Immature natural killer cell (primary cell): ENCODE results near the gene TAF11. TPM values are rescaled to one million over a fixed set of nuclear protein-coding genes. Genes with fewer than 3 reads are reported as not detected.
"Not testable (repeated sequence)": the region's sequence is repeated elsewhere in the genome, so short reads cannot be mapped to it uniquely, and the experiment has no call there.

Experiments used
- DNase-seq, 3 donors: peaks; one replicate each; pipeline ENCODE4 v3.0.0; 2022; ENCODE audit warnings: mixed read lengths in 1 of 3
- H3K27ac Mint-ChIP-seq, 6 donors: one replicate each; pipeline ENCODE4 v1.8.0; 2020; ENCODE audit warnings: mixed read lengths in 6 of 6, mild to moderate bottlenecking in 5 of 6, inconsistent platforms in 4 of 6, moderate library complexity in 3 of 6
- H3K27me3 Mint-ChIP-seq, 3 donors: one replicate each; pipeline ENCODE4 v1.8.0; 2020 to 2021; ENCODE audit warnings: low read depth in 3 of 3, mild to moderate bottlenecking in 3 of 3, mixed read lengths in 3 of 3, moderate library complexity in 3 of 3, inconsistent platforms in 1 of 3
- H3K36me3 Mint-ChIP-seq, 3 donors: one replicate each; pipeline ENCODE4 v1.8.0; 2020; ENCODE audit warnings: mixed read lengths in 3 of 3, inconsistent platforms in 2 of 3, mild to moderate bottlenecking in 2 of 3
- H3K4me1 Mint-ChIP-seq, 2 donors: one replicate each; pipeline ENCODE4 v1.8.0; 2020; ENCODE audit warnings: inconsistent platforms in 2 of 2, mild to moderate bottlenecking in 2 of 2, mixed read lengths in 2 of 2, moderate library complexity in 1 of 2
- H3K4me3 Mint-ChIP-seq, 5 donors: one replicate each; pipeline ENCODE4 v1.8.0; 2020; ENCODE audit warnings: mild to moderate bottlenecking in 5 of 5, mixed read lengths in 5 of 5, inconsistent platforms in 3 of 5, moderate library complexity in 3 of 5
- H3K9me3 Mint-ChIP-seq, 6 donors: one replicate each; pipeline ENCODE4 v1.8.0; 2020; ENCODE audit warnings: mild to moderate bottlenecking in 6 of 6, mixed read lengths in 6 of 6, inconsistent platforms in 4 of 6, moderate library complexity in 3 of 6
- polyA plus RNA-seq, 3 donors: library from polyadenylated mRNA; unstranded; fragments of 300-500 nt; fragmentation: Illumina TruSeq; gene quantifications; one replicate each; pipeline ENCODE4 v1.2.3, GENCODE V29; 2021

The TAF11 gene
- polyA plus RNA-seq, 3 donors from 2014 or later = 15.8 to 20.5 (median 20.4) TPM

DNA sequence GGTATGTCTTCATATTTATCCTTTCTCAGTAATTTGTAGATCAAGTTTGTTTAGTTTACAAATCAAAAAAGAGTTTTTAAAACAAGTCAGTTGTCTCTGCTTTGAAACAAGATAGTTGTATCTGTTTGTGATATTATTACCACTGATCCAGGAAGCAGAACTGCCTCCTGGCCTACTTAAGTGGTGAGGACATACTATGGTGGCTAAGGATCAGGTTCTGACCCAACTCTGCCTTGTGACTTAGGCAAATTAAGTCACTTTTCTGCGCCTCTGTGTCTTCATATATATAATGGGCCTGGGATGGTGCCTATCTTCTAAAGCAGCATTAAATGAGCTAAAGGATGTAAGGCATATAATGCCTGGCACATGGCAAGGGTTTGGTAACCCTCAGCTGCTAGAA, 9.9 kb upstream of the TAF11 start:
- Mint-ChIP-seq H3K27ac (no peak overlapping the region), H3K9me3 (no peaks in the 10 kb centered on the region), H3K27me3 (no peaks in the 10 kb centered on the region), H3K4me3 (no peak overlapping the region), H3K36me3 (no peaks in the 10 kb centered on the region), H3K4me1 (no peaks in the 10 kb centered on the region)
- DNase-seq = no peak

DNA sequence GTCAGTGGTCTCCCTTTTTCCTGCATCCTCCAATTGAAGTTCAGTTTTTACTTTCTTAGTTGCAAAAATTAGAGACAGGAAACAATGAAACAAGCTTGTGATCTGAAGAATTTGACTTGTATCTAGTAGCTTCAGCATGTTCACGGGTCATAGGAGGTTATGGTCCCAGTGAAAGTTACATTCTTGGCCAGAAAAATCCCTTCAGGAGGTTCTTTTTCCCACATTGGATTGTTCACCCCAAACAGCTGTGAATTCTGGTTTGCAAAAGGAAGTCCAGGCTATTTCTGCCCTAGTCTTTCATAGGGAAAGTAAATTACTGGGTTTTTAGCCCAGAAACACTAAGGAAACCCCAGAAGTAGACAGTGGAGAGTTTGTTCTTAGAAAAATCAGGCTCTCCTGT, 9.3 kb upstream of the TAF11 start:
- H3K9me3 Mint-ChIP-seq = no peaks in the 10 kb centered on the region
- no peaks in the 10 kb centered on the region for H3K27me3 Mint-ChIP-seq
- H3K27ac Mint-ChIP-seq = no peak overlapping the region
- DNase-seq = no peak
- H3K4me1 Mint-ChIP-seq = no peaks in the 10 kb centered on the region
- H3K4me3 Mint-ChIP-seq = no peak overlapping the region
- H3K36me3 Mint-ChIP-seq = no peaks in the 10 kb centered on the region

DNA sequence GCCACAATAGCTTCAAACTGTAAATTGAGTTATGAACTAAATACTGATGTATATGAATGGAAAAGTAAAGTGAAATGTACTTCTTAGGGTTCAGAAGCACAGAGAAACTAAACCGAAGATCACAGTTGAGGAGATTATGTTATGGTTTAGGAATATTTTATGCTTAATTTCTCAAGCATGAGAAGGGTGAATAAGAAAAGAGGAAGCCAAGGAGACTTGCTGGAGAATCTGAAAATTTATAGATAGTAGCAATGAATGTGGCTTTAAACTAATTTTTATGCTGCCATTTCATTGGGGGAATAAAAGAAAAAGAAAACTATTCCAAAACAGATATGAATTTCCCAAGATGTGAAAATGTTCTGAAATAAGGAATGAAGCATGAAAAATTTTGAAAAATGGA, 6.9 kb upstream of the TAF11 start:
- H3K27me3 Mint-ChIP-seq = peaks cover 0 to 2% (median 0%) of the 10 kb centered on the region in 3 donors
- H3K27ac Mint-ChIP-seq = no peak overlapping the region
- DNase-seq = no peak
- no peaks in the 10 kb centered on the region for H3K36me3 Mint-ChIP-seq
- H3K4me1 Mint-ChIP-seq = peaks cover 15 to 17% of the 10 kb centered on the region in 2 donors
- no peak overlapping the region for H3K4me3 Mint-ChIP-seq
- no peaks in the 10 kb centered on the region for H3K9me3 Mint-ChIP-seq

DNA sequence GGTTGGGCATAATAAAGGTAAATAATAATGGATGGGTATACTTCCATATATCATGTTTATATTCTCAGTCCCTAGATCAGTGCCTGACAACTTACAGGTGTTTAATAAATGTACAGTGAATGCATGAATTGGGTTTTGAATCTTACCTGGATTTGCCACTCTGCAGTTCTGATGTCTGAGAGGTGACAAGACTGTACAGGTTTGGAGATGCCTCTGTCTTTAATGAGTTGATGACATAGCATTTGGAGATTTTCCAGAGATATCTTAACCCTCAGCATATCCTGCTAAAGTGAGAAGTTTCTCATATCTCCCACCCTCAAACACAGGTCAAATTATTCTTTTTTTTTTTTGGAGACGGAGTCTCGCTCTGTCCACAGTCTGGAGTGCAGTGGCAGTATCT, 3.5 kb upstream of the TAF11 start:
- no peaks in the 10 kb centered on the region for H3K9me3 Mint-ChIP-seq
- peak overlapping the region; percentile 11 to 100 (median 44) for H3K4me3 Mint-ChIP-seq
- peaks cover 0 to 3% (median 0%) of the 10 kb centered on the region in 3 donors for H3K36me3 Mint-ChIP-seq
- peaks cover 11 to 22% (median 16%) of the 10 kb centered on the region in 3 donors for H3K27me3 Mint-ChIP-seq
- peaks cover 41 to 44% of the 10 kb centered on the region in 2 donors for H3K4me1 Mint-ChIP-seq
- H3K27ac Mint-ChIP-seq = peak overlapping the region in 3 of 6 donors; percentile 24 to 100 (median 53)
- no peak for DNase-seq

DNA sequence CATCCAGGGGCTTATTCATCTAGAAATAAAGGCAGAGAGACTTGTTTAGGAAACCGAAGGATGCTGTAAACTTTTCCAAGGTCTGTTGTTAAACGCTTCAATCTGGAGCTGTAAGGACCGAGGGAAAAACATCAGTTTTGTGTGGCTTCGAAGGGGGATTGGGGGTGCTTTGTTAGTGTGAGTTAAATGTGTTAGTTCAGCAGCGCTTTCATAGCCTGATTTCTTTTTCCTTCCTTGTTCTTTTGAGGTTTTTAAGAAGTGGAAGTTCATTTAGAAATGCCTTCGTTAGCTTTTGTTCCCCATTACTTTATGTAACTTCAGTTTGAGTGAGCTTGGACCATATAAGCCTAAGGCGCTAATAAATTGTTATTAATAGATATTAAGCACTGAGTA, 2.7 kb upstream of the TAF11 start:
- DNase-seq = no peak
- Mint-ChIP-seq H3K4me3 (peak overlapping the region; percentile 90 to 100 (median 99)), H3K27me3 (peaks cover 11 to 22% (median 16%) of the 10 kb centered on the region in 3 donors), H3K9me3 (no peaks in the 10 kb centered on the region), H3K27ac (peak overlapping the region in 5 of 6 donors; percentile 63 to 100 (median 87)), H3K4me1 (peaks cover 44 to 45% of the 10 kb centered on the region in 2 donors), H3K36me3 (peaks cover 0 to 3% (median 0%) of the 10 kb centered on the region in 3 donors)

DNA sequence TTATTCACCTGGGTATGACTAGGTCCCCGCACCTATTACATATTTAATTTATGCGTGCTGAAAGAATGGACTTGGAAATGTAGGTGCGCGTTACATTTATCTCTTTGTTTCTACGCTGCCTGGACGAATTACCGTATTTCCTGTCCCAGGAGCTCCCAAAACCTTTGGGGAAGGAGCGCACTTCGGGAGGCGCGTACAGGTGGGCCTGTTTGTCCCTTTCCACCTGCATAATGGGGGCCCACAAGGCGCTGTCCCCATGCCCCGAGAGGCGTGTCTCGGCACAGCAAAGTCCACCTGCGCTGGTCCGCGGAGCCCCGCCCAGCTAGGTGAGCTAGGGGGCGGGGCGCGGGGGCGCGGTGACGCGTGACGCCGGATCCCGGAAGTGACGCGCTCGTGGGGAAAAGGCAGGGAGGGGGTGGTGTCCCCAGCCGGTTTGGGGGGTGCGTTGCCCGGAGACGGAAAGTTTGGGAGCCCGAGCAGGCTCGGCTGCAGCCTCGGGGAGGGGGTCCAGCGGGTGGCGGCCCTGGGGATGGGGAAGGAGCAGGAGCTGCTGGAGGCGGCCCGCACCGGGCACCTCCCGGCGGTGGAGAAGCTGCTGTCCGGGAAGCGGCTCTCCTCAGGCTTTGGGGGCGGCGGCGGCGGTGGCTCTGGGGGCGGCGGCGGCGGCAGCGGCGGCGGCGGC, 1.2 kb upstream of the TAF11 start, which contains the start of gene ANKS1A:
Gene ANKS1A, plus strand, starts transcription at position 382 of the 682 bp plus-strand sequence. Its CDS starts 148 bp downstream, at position 530.
- peaks cover 0 to 8% (median 0%) of the 10 kb centered on the region in 3 donors for H3K36me3 Mint-ChIP-seq
- H3K9me3 Mint-ChIP-seq = no peaks in the 10 kb centered on the region
- DNase-seq = peak; percentile 90
- H3K4me1 Mint-ChIP-seq = peaks cover 52 to 57% of the 10 kb centered on the region in 2 donors
- H3K4me3 Mint-ChIP-seq = peak within 1 kb of the TSS; percentile 91 to 100 (median 99)
- H3K27me3 Mint-ChIP-seq = peaks cover 11 to 22% (median 16%) of the 10 kb centered on the region in 3 donors
- H3K27ac Mint-ChIP-seq = peak within 1 kb of the TSS; percentile 94 to 100 (median 98)

DNA sequence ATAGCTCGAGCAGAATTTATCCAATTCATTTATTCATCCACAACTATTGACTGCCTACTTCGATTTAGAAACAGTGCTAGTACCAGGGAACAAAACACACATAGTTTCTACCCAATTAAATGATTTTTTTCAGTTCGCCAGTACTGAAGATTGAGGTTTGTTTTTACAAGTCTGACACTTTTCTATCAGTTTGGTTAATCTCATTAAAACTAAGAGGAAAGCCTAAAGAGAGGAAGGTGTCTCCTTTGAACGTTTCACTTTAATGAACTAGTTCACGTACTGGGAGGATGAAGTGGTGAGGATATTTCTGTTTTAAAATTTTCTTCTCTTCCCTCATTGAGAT, 643 bp upstream of the TAF11 start:
- DNase-seq = peak; percentile 35 to 38 (median 36)
- no peaks in the 10 kb centered on the region for H3K9me3 Mint-ChIP-seq
- H3K36me3 Mint-ChIP-seq = peaks cover 0 to 14% (median 0%) of the 10 kb centered on the region in 3 donors
- H3K27ac Mint-ChIP-seq = peak overlapping the region; percentile 94 to 100 (median 98)
- H3K4me3 Mint-ChIP-seq = peak overlapping the region; percentile 91 to 100 (median 99)
- peaks cover 52 to 62% of the 10 kb centered on the region in 2 donors for H3K4me1 Mint-ChIP-seq
- H3K27me3 Mint-ChIP-seq = peaks cover 11 to 22% (median 16%) of the 10 kb centered on the region in 3 donors

DNA sequence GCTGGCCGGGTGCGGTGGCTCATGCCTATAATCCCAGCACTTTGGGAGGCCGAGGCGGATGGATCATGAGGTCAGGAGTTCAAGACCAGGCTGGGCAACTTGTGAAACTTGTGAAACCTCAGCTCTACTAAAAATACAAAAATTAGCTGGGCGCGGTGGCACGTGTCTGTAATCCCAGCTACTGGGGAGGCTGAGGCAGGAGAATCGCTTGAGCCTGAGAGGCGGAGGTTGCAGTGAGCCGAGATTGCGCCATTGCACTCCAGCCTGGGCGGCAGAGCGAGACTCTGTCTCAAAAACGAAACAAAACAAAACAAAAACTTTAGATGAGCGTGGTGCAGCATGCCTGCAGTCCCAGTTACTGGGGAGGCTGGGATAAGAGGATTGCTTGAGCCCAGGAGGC, 2.0 kb downstream of the TAF11 start:
- Mint-ChIP-seq H3K27ac (peak overlapping the region in 4 of 6 donors; percentile 16 to 74 (median 65)), H3K4me3 (peak overlapping the region; percentile 0 to 99 (median 18)), H3K27me3 (peaks cover 11 to 24% (median 16%) of the 10 kb centered on the region in 3 donors), H3K36me3 (peaks cover 0 to 26% (median 0%) of the 10 kb centered on the region in 3 donors), H3K4me1 (peaks cover 47 to 66% of the 10 kb centered on the region in 2 donors)
- DNase-seq, H3K9me3 Mint-ChIP-seq: not testable (repeated sequence)

DNA sequence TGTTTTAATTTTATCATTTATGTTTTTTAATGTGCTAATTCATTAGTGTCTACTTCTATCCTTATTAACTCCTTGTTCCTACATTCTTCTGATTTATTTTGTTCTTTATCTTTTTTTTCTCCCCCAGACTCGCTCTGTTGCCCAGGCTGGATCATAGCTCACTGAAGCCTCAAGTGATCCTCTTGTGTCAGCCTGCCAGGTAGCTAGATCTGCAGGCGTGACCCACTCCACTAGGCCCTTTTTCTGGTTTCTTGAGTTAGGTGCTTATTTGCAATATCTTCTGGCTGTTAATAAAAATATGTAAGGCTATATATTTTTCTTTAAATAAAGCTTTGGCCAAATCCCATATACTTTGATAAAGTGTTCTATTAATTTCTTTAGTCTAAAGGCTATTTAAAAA, 2.8 kb downstream of the TAF11 start:
- Mint-ChIP-seq H3K36me3 (peaks cover 0 to 33% (median 0%) of the 10 kb centered on the region in 3 donors), H3K4me3 (peak overlapping the region in 2 of 5 donors; percentile 0 to 14), H3K27ac (peak overlapping the region in 3 of 6 donors; percentile 17 to 74 (median 67)), H3K27me3 (peaks cover 11 to 22% (median 16%) of the 10 kb centered on the region in 3 donors), H3K4me1 (peaks cover 40 to 58% of the 10 kb centered on the region in 2 donors), H3K9me3 (no peaks in the 10 kb centered on the region)
- DNase-seq = no peak

DNA sequence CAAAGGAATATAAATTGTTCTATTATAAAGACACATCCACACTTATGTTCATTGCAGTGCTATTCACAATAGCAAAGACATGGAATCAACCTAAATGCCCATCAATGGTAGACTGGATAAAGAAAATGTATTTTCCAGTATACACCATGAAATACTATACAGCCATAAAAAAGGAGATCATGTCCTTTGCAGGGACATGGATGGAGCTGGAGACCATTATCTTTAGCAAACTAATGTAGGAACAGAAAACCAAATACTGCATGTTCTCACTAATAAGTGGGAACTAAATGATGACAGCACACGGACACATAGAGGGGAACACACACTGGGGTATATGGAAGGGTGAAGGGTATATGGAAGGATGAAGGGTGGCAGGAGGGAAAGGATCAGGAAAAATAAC, 3.8 kb downstream of the TAF11 start:
- not testable (repeated sequence) for DNase-seq, H3K4me3 Mint-ChIP-seq, H3K9me3 Mint-ChIP-seq
- H3K4me1 Mint-ChIP-seq = peaks cover 36 to 54% of the 10 kb centered on the region in 2 donors
- H3K36me3 Mint-ChIP-seq = peaks cover 0 to 41% (median 0%) of the 10 kb centered on the region in 3 donors
- H3K27me3 Mint-ChIP-seq = peaks cover 11 to 22% (median 16%) of the 10 kb centered on the region in 3 donors
- peak overlapping the region in 2 of 6 donors; percentile 45 to 76 for H3K27ac Mint-ChIP-seq

DNA sequence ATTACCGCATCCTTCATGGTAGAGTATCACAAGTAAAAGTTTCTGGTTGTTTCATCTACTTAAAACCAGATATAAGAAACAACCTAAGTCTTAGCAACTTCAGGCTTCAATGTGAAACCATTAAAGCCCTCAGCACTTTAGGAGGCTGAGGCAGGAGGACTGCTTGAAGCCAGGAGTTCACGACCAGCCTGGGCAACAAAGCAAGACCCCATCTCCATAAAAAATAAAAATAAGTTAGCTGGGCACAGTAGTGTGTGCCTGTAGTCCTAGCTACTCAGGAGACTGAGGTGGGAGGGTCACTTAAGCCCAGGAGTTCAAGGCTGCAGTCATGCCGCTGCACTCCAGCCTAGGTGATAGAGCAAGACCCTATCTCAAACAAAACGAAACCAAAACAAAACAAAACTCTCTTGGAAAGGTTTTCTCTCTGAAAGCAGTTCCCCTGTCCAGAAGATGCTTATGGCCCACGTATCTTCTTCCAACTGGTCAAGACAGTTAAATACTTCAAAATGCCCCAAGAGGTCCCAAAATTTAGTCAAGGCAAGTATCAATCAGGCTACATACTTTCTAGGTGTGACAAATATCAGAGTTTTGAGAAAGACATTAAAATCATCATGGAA, 9.9 kb downstream of the TAF11 start:
- no peaks in the 10 kb centered on the region for H3K9me3 Mint-ChIP-seq
- H3K36me3 Mint-ChIP-seq = peaks cover 5 to 46% (median 11%) of the 10 kb centered on the region in 3 donors
- H3K4me1 Mint-ChIP-seq = peaks cover 0 to 4% of the 10 kb centered on the region in 2 donors
- no peak for DNase-seq
- H3K27ac Mint-ChIP-seq = peak overlapping the region in 3 of 6 donors; percentile 18 to 22 (median 21)
- H3K27me3 Mint-ChIP-seq = peaks cover 0 to 4% (median 0%) of the 10 kb centered on the region in 3 donors
- H3K4me3 Mint-ChIP-seq = no peak overlapping the region

DNA sequence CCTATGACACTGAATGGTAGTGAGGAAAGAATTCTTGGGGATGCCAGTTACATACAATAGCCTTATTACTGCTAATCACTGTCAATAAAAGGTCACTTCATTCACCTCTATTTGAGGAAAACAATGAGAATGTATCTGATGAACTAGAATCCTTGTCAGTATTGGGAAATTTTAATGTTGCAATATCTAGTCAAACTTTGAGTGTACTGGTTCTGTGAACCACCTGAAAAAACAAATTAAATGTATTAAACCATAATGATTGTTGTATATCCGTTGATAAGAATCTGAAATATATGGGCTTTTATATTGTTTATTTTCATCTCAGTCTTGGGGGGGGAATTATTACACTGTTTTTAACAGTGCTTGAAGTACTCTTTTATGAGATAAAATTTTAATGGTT, 10.6 kb downstream of the TAF11 start:
- peaks cover 5 to 44% (median 11%) of the 10 kb centered on the region in 3 donors for H3K36me3 Mint-ChIP-seq
- H3K4me3 Mint-ChIP-seq = no peak overlapping the region
- H3K27ac Mint-ChIP-seq = no peak overlapping the region
- DNase-seq = no peak
- H3K27me3 Mint-ChIP-seq = peaks cover 0 to 2% (median 0%) of the 10 kb centered on the region in 3 donors
- no peaks in the 10 kb centered on the region for H3K9me3 Mint-ChIP-seq
- H3K4me1 Mint-ChIP-seq = no peaks in the 10 kb centered on the region

DNA sequence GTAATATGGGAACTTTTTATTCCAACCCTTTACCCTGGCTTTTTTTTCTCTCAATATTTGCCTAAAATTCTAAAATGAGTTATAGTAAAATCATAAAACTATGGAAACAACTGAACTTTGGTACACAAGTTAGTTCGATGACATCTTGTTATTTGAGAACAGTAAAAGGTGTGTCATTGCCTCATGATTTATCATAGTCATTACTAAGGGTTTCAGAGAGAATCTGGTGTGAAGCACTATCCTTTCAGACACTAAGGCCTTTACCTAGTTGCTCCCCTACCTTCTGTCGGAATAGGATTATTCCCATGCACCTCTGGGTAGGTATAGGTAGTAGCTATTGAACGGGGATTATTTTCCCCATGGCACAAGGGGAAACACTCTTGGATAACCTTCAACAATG, 11.4 kb downstream of the TAF11 start:
- Mint-ChIP-seq H3K36me3 (peaks cover 5 to 49% (median 11%) of the 10 kb centered on the region in 3 donors), H3K4me1 (no peaks in the 10 kb centered on the region), H3K4me3 (no peak overlapping the region), H3K27ac (no peak overlapping the region), H3K27me3 (peaks cover 0 to 2% (median under 1%) of the 10 kb centered on the region in 3 donors), H3K9me3 (no peaks in the 10 kb centered on the region)
- DNase-seq = no peak
